GM19372 (cell line): ENCODE results near the gene UBE2G2.
"Not testable (repeated sequence)": the region's sequence is repeated elsewhere in the genome, so short reads cannot be mapped to it uniquely, and the experiment has no call there.

Source experiments
- ATAC-seq: cut with Tn5 transposase; IDR thresholded peaks from one replicate; pipeline ENCODE4 v1.9.1; 2021; ENCODE audit warnings: mild to moderate bottlenecking, low read depth, moderate library complexity; ENCODE audit not compliant: unreplicated experiment

UBE2G2 gene

DNA sequence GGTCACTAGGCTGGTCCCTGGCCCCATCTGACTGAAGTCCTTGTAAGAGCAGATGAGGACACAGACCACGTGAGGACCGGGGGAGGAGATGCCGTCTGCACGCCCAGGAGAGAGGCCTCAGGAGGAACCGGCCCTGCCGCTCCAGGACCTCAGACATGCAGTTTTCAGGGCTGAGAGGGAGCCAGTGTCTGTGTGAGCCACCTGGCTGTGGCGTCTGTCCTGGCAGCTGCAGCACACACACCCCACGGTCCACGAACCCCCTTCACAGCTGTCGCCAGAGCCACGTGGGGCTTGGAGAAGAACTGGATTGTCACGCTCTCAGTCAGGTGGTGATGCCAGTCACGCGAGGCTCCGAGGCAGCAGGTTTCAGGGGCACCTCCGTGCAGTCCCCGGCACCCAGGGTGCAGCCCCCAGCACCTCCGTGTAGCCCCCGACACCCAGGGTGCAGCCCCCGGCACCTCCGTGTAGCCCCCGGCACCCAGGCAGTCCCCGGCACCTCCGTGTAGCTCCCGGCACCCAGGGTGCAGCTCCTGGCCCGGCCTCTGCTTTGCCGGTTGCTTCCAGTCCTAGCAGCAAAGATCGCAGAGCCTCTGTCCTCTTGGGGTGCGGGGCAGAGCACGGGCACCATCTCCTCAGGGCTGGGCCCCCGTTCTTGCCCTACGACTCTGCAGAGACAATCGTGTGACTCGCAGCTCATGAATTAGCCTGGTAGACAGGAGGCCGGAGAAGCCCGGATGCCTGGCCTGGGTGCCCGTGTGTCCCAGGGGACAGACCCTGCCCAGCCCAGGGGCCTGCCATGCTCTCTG, 35.2 kb upstream of the UBE2G2 start:
- ATAC-seq: no peak

DNA sequence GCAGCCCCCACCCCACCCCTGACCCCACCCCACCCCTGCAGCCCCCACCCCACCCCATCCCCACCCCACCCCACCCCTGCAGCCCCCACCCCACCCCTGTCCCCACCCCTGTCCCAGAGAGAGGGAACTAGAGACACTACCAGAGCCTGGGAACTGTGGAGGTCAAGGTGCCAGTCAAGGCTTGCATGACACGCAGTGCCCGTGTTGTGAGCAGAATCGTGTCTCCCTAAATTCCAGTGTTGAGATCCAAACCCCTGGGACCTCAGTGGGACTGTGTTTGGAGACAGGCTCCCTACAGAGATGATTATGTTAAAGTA, 34.7 kb upstream of the UBE2G2 start:
- ATAC-seq: no peak

DNA sequence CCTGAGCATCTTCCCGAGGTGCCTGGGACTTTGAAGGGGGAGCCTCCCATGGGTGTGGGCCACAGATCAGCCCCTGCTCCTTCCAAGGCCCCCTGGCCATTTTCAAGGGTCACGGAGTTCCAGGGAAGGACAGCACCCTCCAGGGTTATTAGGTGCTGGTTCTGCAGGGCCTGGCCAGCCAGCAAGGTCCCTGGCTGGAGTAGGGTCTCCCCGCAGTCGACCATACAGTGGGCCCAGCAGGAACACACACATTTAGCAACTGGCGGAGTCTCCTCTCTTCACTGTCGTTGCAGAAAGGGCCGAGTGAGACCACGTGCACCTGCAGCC, 34.0 kb upstream of the UBE2G2 start:
- no peak for ATAC-seq

DNA sequence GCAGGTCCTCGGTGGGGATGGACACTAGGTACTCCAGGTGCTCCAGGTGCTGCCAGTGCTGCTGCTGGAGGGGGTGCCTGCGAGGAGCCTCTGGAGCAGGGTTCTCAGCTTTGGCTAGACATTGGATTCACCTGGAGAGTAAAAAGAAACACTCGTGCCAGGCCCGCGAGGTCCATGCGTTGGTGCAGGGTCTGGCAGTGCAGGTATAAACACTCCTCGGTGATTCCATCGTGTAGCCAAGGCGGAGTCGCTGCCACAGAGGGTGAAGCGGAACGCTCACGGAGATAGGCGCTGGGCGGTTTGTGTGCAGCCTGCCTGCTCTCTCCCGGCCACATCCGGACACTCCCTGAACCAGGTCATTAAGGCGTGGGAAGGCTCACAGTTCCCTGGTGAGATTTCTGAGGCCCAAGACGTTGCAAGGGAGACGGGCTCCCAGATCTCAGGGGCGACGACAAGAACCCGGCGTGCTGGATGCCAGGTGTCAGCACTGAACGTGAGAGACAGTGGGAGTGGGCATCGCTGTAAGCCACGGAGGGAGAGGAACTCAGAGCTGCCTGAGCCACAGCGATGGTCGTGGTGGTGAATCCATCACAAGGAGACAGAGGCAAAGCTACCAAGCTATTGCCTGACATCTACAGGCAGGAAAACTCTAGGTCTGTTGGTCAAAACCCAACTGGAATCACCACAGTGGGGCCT, 33.5 kb upstream of the UBE2G2 start:
- no peak for ATAC-seq

DNA sequence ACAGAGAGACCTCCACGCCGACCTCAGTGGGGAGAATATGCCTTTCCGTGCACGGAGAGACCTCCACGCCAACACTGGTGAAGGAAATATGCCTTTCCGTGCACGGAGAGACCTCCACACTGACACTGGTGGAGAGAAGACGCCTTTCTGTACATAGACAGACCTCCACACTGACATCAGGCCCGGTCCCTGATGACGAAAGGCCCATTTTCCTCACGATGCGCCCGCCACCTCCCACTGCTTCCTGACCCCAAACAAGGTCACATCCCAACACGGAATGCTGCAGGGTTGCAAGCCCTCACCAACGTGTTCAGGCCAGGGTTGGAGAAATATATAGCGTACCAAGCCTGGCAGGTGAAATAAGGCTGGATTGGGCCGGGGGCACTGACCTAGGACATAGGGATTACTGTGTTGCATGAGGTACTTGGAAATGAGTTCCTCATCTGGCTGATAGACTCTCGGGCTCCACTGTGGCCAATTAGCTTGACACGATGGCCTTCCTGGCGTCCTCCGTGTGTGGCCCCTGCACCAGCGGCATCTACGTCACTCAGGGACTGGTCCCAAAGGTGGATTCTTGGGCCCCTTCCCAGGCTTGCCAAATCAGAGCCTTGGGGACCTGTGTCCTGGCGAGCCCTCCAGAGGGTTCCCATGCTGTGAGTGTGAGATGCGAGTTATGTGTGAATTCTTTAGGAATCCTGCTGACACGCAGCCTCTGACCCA, 32.8 kb upstream of the UBE2G2 start:
- ATAC-seq: no peak

DNA sequence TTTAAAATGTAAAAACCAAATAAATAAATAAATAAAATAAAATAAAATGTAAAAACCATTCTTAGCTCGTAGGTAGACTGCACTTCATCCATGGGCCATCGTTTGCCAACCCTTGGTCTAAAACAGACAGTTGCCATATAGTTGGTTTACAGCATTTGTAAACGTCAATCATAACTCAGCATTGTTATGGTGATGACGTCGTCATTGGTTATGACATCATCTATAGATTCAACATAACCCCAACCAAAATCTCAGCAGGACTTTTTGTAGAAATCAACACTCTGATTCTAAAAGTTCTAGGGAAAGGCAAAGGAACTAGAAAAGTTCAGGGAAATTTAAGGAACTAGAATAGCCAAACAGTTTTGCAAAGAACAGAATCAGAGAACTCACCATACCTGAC, 32.0 kb upstream of the UBE2G2 start:
- no peak for ATAC-seq

DNA sequence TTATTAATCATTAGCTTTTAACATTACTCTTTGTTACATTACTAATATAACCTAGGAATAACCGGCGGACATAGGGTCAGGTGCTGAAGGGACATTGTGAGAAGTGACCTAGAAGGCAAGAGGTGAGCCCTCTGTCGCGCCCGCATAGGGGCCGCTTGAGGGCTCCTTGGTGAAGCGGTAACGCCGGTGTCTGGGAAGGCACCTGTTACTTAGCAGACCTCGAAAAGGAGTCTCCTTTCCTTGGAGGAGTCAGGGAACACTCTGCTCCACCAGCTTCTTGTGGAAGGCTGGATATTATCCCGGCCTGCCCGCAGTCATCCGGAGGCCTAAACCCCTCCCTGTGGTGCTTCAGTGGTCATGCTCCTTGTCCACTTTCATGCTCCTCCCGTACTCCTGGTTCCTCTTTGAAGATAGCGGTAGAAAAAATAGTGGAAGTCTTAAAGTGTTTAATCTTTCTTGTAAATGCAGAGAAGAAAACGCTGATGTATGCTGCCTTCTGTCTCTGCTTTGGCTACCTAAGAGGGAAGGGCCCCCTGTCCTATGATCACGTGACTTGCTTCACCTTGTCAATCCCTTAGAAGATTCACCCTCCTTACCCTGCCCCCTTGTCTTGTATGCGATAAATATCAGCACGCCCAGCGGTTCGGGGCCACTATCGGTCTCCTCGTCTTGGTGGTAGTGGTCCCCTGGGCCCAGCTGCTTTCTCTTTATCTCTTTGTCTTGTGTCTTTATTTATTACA, 31.1 kb upstream of the UBE2G2 start:
- not testable (repeated sequence) for ATAC-seq

DNA sequence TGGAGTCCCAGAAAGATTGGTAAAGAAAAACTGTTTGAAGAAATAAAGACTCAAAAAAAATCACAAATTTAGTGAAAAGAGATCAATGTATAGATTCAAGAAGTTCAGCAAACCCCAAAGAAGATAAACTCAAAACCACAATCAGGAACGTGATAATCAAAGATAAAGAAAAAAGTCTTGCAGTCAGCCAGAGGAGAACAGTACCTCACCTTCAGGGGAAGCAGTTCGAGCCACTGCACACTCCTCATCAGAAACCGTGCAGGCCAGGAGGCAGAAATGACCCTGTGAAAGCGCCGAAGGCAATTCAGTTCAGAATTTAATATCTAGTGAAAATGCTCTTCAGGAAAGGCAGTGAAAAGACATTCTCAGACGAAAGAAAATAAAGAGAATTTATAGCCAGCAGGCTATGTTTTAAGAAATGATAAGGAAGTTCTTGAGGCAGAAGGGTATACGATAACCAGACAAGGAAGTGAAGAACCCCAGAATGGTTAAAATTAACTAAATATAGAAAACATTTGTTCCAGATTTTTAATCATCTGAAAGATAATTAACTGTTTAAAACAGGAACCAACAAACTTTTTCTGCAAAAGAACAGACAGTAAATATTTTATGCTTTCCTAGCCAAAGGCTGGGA, 29.7 kb upstream of the UBE2G2 start:
- ATAC-seq: no peak

DNA sequence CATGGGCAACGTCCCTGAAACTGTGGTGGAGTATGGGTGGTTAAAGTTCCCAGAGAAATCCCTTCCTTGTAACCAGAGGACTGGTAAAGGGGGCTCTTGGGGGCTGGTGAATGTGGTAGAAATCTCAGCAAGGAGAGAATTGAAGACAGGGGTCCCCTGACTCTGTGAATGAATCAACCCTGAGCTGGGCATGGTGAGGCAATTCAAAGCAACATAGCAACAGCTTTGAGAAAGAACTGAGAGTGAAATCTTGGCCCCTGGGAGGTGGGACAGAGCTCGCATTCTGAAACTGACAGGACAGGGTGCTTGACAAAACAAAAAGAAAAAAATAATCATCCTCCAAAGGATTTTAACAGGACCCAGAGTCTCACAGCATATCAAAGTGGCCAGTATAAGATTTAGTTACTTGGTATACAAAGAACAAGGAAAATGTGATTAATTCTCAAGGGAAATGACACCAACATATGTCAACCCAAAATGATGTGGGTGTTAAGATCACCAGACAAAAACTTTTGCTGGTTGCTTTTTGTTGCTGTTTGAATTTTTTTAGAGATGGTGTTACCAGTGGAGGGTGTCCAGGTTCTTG, 28.0 kb upstream of the UBE2G2 start:
- ATAC-seq: no peak

DNA sequence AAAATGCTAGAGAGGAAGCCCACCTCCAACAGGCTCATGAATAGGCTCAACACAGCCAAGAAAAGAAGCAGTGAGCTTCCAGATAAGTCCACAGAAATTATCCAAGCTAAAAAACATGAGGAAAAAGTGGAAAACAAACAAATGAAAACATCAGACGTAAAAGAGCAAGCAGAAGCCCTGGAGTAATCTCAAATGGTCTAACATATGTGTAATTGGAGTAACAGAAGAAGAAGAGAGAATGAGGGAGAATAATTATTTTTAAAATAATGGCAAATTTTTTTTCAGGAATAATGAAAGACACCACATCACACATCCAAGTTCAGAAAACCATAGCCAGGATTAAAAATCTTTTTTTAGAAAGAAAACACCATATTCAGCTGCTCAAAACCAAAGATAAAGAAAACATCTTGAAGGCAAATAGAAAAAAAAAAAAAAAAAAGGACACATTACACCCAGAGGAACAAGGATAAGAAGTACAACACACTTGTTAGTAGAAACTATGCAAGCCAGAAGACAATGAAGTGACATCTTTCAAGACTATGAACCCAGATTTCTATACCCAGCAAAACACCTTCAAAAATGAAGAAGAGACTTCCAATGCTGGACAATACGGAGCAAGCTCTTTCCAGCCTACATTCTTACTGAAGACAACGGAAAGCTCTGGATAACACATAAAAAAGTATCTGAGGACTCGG, 26.9 kb upstream of the UBE2G2 start:
- no peak for ATAC-seq

DNA sequence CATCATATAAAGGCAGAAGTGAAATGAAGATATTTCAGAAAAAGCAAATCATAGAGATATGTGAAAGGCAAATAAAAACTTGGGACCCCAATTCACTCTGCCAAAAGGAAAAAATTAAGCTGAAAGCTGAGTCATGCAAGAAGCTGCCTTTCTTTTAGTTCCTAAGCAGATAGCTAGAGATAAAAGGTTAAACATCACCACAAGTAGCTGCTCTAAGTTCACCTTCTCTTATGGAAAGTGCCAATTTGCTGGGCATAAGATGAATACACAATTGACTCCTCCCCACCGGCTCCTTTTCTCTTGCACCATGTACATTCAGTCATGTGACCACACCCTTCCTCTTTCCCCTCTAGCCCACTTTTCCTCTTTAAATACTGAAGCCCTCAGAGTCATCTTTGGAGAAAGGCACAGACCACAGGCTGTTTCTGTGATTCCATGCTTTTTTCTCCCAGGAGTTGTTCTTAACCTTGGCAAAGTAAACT, 21.6 kb upstream of the UBE2G2 start:
- ATAC-seq: no peak

DNA sequence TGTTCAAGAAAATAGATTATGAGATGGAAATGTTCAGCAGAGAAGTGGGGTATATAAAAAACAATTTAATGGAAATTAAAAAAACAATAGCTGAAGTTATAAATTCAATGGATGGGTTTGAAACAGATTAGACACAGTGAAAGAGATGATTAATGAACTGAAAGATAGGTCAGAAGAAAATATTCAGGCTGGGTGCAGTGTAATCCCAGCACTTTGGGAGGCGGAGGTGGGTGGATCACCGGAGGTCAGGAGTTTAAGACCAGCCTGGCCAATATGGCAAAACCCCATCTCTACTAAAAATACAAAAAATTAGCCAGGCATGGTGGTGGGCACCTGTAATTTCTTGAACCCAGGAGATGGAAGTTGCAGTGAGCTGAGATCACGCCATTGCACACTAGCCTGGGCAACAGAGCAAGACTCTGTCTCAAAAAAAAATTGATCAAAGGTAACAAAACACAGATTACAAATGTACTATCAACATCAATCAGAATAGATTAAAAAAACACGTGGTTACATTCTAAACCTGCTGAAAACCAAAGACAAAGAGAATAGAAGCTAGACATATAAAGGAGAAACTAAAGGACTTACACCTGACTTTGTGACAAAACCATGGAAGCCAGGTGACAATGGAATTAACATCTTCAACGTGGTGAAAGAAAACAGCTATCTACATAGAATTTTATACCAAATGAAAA, 21.0 kb upstream of the UBE2G2 start:
- no peak for ATAC-seq

DNA sequence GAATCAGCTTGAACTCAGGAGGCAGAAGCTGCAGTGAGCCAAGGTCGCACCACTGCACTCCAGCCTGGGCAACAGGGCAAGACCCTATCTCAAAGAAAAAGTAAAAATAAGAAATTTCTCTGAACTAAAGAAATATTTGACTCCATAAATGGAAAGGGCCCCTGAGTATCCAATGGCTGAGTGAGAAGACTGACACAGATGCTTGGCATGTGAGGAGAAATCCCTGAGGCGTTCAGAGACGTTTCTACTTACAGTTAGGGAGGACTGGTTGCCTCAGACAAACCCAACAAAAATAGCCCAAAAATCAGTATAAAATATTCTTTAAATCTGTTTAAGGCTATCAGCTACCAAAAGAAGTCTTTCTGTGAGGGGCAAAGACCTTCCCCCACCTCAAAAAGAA, 19.2 kb upstream of the UBE2G2 start:
- ATAC-seq: no peak

DNA sequence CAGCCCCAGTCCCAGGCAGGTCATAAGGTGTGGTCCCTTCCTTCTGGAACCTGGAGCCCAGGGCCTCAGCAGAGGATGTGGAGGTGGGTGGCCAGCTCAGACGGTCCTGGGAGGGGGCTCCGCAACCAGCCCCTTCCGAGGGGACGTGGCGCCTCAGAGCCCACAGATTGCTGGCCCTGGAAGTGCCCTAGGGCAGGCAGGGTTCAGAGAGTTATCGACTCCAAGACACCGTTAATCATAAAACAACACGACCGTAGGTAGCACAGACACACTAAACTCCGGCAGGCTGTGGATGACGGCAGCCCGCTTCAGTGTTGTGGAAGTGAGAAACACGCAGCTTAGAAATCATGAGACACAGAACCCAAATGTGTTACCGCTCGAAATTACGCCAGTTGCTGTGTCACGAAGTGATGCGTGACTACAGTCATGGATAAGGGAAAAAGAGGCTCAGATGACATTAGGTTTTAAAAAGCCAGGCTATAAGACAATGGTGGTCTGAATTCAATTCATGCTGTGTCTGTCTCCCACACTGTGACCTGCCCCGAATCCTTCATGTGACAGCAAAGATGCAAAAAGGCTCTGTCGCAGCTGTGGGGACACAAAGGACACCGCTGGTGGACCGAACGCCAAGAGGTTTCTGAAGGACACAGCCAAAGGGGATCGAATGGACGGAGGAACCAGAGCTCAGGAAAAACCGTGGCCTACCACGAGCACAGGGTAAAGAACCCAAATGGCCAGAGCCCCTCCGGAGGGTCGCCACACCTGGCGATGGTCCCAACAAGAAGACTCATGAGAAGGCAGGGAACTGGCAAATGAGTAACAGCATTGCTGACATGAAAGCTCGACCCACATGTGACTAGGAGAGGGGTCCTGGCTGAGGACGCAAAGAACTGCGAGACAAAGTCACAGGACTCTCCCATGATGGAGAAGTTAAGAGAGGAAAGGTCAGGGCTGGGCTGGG, 17.9 kb upstream of the UBE2G2 start:
- no peak for ATAC-seq

DNA sequence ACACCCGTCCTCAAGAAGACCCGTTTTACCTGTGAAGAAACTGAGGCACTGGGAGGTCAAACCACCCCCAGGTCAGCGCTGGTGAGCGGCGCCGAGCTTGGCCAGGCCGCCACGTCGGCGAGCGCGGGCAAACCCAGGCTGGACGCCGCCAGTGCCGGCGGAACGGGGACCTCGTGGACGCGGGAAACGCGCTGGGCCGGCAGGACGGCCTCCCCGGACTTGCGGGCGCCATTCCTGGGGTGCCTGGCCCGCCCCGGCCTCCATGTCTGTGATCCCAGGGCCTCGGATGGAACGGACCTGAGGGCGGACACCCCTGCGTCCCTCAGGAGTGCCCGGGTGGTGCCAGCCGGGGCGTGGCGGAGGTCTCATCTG, 17.0 kb upstream of the UBE2G2 start:
- ATAC-seq: no peak

DNA sequence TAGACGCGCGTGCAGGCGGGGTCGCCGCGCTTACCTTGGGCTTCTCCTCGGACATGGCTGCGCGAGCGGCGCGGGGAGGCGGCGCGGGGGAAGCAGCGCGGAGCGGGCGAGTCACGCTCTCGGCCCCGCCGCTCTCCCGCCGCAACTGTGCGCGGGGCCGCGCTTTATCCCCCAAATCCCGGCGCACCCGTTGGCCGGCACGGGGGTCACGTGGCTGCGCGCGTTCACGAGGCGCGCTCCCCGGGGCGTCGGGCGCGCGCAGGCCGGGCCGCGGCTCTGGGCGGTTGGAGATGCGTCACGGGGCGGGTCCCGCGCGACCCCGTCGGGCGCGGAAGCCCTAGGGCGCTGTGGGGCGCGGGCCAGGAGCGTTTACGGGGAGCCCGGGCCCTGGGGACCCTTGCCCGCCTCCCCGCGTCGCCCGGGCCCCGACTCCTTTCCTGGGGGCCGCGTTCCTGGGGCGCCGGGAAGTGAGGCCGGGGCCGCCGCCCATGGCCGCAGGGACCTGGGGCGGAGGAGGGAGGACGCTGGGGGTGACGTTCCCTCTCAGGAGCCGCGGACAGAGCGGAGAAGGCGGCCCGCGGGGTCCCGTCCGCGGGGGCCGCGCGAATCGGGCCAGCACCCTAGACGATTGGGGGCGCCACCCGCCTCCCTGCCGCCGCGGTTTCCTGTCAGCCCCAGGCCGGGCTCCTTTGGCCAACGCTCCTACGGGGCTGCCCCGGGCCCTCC, 16.5 kb upstream of the UBE2G2 start, which contains the start of gene SUMO3:
Gene SUMO3 (minus strand): TSS at position 149 of the 726 bp plus-strand sequence. CDS start 94 bp downstream, at position 55.
- ATAC-seq: peak; percentile 66

DNA sequence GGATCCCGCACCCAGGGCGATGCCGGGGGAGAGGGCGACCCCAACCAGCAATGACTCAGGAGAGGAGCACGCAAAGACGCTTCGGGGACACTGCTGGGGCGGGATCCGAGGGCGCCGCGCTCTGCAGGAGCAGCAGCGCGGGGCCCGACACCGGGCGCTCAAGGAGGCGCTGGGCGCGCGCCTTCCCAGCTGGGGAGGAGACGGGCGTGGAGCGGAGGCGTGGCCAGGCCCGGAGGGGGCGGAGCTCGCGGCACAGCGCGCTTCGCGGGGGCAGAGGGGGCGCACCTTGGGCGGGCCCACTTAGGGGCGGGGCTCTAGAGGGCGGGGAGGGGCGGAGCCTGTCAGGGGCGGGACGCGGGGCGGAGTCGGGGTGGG, 15.9 kb upstream of the UBE2G2 start:
- ATAC-seq: peak; percentile 70
